Parathyroid adenoma (tissue), 2 donors: Measurements from ENCODE around the gene PADI2.

Experiments
- H2AFZ ChIP-seq: fragments of 300-600 bp; sonication (generic); one replicate; pipeline ENCODE4 v1.7.0; 2017; ENCODE audit warnings: antibody characterized with exemption, mild to moderate bottlenecking
- H3K27ac ChIP-seq: fragments of 300-600 bp; sonication (generic); one replicate; pipeline ENCODE4 v1.7.0; 2017
- H3K27me3 ChIP-seq: fragments of 300-600 bp; sonication (generic); one replicate; pipeline ENCODE4 v1.7.0; 2017; ENCODE audit warnings: low read length; ENCODE audit not compliant: control insufficient read depth, insufficient read depth
- H3K36me3 ChIP-seq: fragments of 300-600 bp; sonication (generic); one replicate; pipeline ENCODE4 v1.7.0; 2017; ENCODE audit warnings: low read length; ENCODE audit not compliant: control insufficient read depth, insufficient read depth
- H3K4me1 ChIP-seq: fragments of 300-600 bp; sonication (generic); one replicate; pipeline ENCODE4 v1.7.0; 2017; ENCODE audit warnings: control low read depth
- H3K4me2 ChIP-seq: fragments of 300-600 bp; sonication (generic); one replicate; pipeline ENCODE4 v1.7.0; 2017; ENCODE audit warnings: low read length
- H3K4me3 ChIP-seq: fragments of 300-600 bp; sonication (generic); one replicate; pipeline ENCODE4 v1.7.0; 2017; ENCODE audit warnings: low read depth, low read length
- H3K79me2 ChIP-seq: fragments of 300-600 bp; sonication (generic); one replicate; pipeline ENCODE4 v1.7.0; 2017; ENCODE audit warnings: control low read depth
- H3K9ac ChIP-seq: fragments of 300-600 bp; sonication (generic); one replicate; pipeline ENCODE4 v1.7.0; 2017; ENCODE audit warnings: mild to moderate bottlenecking
- H3K9me3 ChIP-seq: fragments of 300-600 bp; sonication (generic); one replicate; pipeline ENCODE4 v1.7.0; 2017; ENCODE audit warnings: low read length; ENCODE audit not compliant: control insufficient read depth
- TF ChIP-seq, protein P1 (sequence below): fragments of 300-600 bp; sonication (generic); IDR thresholded peaks from one replicate; pipeline ENCODE4 v1.7.0; 2017; ENCODE audit warnings: antibody characterized with exemption, mild to moderate bottlenecking
- donor health status: primary hyperparathyroidism.

PADI2 gene

DNA sequence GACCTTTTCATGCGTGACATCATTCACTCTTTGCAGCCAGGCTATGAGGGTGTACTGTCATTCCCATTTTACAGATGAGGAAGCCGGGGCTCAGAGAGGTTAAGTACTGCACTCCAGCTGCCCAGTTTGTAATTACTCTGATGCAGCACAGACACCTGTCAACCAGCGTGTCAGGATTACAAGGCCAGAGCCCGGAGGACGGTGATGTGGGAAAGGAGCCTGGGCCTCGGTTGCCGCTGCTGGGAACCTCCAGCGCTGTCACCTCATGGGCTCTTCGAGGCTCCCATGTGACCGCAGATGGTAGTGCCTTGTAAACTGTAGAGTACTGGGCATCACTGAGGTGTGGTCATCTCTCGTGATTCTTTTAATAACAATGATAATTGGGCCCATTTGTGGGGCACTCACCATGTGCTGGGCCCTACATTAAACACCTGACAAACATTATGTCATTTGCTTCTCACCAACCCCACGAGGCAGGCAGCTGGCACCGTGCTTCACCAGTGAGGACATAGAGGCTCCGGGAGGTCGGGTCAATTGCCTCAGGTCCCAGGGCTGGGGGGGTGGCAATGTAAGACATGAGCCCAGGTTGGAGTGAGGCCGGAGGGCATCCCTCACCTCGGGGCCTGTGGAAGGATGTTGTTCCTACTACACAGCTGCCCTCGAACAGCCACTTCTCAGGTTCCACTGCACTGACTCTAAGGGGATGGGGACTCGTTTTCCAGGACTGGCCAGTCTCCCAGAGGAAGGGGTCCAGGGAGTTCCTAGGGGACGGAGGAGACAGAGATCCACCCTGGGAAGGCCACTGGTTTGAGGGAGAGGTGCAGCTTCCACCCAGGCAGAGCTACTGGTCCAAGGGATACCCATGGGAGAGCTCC lies 42.9 kb upstream of the PADI2 start:
- Histone ChIP-seq H3K27me3 (no peaks in the 10 kb centered on the region), H3K79me2 (no peaks in the 10 kb centered on the region), H3K27ac (no peak overlapping the region), H3K9me3 (no peaks in the 10 kb centered on the region), H3K4me3 (no peak overlapping the region), H3K4me2 (no peak overlapping the region), H3K36me3 (no peaks in the 10 kb centered on the region), H3K4me1 (no peaks in the 10 kb centered on the region), H3K9ac (no peak overlapping the region), H2AFZ (no peak overlapping the region)
- TF ChIP-seq, protein P1, sequence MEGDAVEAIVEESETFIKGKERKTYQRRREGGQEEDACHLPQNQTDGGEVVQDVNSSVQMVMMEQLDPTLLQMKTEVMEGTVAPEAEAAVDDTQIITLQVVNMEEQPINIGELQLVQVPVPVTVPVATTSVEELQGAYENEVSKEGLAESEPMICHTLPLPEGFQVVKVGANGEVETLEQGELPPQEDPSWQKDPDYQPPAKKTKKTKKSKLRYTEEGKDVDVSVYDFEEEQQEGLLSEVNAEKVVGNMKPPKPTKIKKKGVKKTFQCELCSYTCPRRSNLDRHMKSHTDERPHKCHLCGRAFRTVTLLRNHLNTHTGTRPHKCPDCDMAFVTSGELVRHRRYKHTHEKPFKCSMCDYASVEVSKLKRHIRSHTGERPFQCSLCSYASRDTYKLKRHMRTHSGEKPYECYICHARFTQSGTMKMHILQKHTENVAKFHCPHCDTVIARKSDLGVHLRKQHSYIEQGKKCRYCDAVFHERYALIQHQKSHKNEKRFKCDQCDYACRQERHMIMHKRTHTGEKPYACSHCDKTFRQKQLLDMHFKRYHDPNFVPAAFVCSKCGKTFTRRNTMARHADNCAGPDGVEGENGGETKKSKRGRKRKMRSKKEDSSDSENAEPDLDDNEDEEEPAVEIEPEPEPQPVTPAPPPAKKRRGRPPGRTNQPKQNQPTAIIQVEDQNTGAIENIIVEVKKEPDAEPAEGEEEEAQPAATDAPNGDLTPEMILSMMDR, result no peak

DNA sequence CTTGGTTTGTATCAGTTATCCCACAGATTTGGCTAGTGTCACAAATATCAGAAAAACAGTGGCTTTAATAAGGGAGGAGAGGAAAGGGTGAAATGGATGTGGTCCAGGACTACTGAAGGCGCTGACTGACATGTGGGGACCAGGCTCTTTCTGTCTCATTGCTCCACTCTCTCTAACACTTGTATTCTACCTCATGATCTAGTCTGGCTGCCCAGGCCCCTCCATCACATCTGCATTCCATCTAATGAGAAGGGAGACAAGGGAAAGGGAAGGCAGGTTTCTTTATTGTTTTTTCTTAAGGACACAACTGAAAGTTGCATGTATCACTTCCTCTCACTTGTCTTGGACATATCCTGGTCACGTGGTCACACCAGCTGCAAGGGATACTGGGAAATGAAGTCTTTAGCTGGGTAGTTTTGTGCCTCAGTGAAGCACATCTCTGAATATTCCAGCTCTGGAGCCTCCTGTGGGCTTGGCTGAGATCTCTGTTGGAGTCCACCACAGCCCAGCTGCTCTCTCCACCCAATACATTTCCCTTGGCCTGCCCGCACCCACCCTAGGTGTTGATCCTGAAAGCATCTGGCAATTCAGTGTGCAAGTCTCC lies 42.0 kb upstream of the PADI2 start:
- no peaks in the 10 kb centered on the region for H3K27me3 ChIP-seq
- H3K9ac ChIP-seq, result no peak overlapping the region
- no peak overlapping the region for H3K4me2 ChIP-seq
- no peak overlapping the region for H2AFZ ChIP-seq
- no peaks in the 10 kb centered on the region for H3K79me2 ChIP-seq
- no peaks in the 10 kb centered on the region for H3K36me3 ChIP-seq
- no peak overlapping the region for H3K27ac ChIP-seq
- no peaks in the 10 kb centered on the region for H3K9me3 ChIP-seq
- no peak overlapping the region for H3K4me3 ChIP-seq
- no peaks in the 10 kb centered on the region for H3K4me1 ChIP-seq
- TF ChIP-seq, protein P1, result no peak

DNA sequence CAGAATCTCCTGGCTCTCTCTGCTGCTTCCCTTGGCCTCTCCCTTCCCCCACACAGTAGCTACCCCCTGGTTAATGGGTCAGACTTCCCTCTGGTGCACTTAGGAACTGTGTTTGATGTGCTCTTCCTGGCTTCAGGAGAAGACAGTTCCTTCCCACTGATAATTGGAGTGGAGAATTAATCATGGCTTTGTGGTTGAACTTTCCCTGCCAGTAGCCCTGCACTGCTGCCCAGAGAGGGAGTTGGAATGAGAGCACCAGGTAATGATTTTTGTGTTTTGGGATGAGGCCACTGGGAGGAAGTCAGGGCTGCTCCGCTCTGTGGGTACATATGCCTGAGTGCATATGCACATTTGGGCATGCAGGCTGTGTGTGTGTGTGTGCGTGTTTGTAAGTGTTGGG lies 39.7 kb upstream of the PADI2 start:
- Histone ChIP-seq H3K4me1 (no peaks in the 10 kb centered on the region), H3K27ac (no peak overlapping the region), H3K4me2 (no peak overlapping the region), H3K79me2 (no peaks in the 10 kb centered on the region), H3K27me3 (no peaks in the 10 kb centered on the region), H3K36me3 (no peaks in the 10 kb centered on the region), H3K9ac (no peak overlapping the region), H3K4me3 (no peak overlapping the region), H3K9me3 (no peaks in the 10 kb centered on the region), H2AFZ (no peak overlapping the region)
- TF ChIP-seq, protein P1, result no peak

DNA sequence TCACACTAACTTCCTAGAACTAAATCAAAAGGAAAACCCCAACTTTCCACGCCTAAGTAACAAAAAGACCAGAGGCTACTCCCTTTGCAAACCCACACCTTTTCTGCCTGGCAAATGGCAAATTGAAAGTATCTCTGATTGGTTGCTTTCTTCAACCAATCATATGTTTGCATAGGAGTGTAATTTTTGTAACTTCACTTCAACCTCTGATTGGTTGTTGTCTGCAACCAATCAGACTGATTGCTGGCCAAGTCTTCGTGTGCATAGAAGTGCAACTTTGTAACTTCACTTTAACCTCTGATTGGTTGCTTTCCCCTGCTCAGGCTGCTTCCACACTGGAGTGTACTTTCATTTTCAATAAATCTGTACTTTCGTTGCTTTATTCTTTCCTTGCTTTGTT lies 36.9 kb upstream of the PADI2 start:
- H3K4me1 ChIP-seq, result no peaks in the 10 kb centered on the region
- H3K27ac ChIP-seq, result no peak overlapping the region
- H2AFZ ChIP-seq, result no peak overlapping the region
- H3K79me2 ChIP-seq, result no peaks in the 10 kb centered on the region
- no peak overlapping the region for H3K4me3 ChIP-seq
- H3K27me3 ChIP-seq, result no peaks in the 10 kb centered on the region
- no peak overlapping the region for H3K9ac ChIP-seq
- no peaks in the 10 kb centered on the region for H3K9me3 ChIP-seq
- TF ChIP-seq, protein P1, result no peak
- H3K36me3 ChIP-seq, result no peaks in the 10 kb centered on the region
- no peak overlapping the region for H3K4me2 ChIP-seq
